ENCODE results near the gene PLXNA4.

PLXNA4 gene

DNA sequence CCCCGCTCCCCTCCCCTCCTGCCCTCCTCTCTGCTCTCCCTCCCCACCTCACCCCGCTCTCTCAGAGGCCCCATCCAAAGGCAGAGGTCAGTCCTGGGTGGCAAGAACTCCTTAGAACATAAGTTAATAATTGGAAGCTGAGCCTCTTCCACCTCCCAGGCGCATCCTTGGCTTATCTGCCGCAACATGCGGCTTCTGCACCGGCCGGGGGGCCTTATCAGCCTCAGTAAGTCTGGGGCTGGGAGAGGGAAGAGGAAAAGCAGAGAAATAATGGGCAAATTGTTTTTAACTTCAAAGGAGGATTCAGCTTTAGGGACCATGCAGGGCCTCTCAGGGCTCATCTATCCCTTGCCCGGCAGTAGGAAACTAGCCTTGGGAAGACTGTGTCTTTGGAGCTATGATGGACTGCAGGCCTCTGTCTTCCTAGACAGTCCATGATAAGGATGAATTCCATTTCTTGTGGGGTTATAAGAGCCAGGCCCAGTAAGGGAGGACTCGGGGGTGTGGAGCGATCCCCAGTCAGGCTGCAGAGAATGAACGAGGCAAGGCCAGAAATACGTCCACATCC lies 411.6 kb downstream of the PLXNA4 start:
- H3K4me1 Mint-ChIP-seq (ENCODE audit: low read depth): no peaks in the 10 kb centered on the region
- no peak overlapping the region for H3K4me3 Mint-ChIP-seq
- no peaks in the 10 kb centered on the region for H3K36me3 Mint-ChIP-seq (ENCODE audit: low read depth)
- no peak for DNase-seq
- H3K27ac Mint-ChIP-seq: no peak overlapping the region
- peaks cover 8% of the 10 kb centered on the region for H3K27me3 Mint-ChIP-seq
- no peaks in the 10 kb centered on the region for H3K9me3 Mint-ChIP-seq

- no peaks in the 10 kb centered on the region for H3K4me1 Mint-ChIP-seq (ENCODE audit: low read depth)
- H3K27ac Mint-ChIP-seq: no peak overlapping the region
- H3K4me3 Mint-ChIP-seq: no peak overlapping the region
- peaks cover 8% of the 10 kb centered on the region for H3K27me3 Mint-ChIP-seq
- H3K9me3 Mint-ChIP-seq: no peaks in the 10 kb centered on the region
- DNase-seq: no peak
- no peaks in the 10 kb centered on the region for H3K36me3 Mint-ChIP-seq (ENCODE audit: low read depth)
These were observed 413.6 kb downstream of the PLXNA4 start for GRCh38 chr7:132162556-132163144.

GRCh38 chr7:132161976-132162375 lies 414.3 kb downstream of the PLXNA4 start:
- Mint-ChIP-seq H3K9me3 (no peaks in the 10 kb centered on the region), H3K27ac (no peak overlapping the region), H3K4me1 (ENCODE audit: low read depth) (no peaks in the 10 kb centered on the region), H3K4me3 (no peak overlapping the region), H3K27me3 (peaks cover 8% of the 10 kb centered on the region), H3K36me3 (ENCODE audit: low read depth) (no peaks in the 10 kb centered on the region)
- DNase-seq: no peak

GRCh38 chr7:132161533-132161915 lies 414.7 kb downstream of the PLXNA4 start:
- Mint-ChIP-seq H3K9me3 (no peaks in the 10 kb centered on the region), H3K4me3 (no peak overlapping the region), H3K36me3 (ENCODE audit: low read depth) (no peaks in the 10 kb centered on the region), H3K27me3 (peaks cover 8% of the 10 kb centered on the region), H3K4me1 (ENCODE audit: low read depth) (no peaks in the 10 kb centered on the region), H3K27ac (no peak overlapping the region)
- DNase-seq: no peak

DNA sequence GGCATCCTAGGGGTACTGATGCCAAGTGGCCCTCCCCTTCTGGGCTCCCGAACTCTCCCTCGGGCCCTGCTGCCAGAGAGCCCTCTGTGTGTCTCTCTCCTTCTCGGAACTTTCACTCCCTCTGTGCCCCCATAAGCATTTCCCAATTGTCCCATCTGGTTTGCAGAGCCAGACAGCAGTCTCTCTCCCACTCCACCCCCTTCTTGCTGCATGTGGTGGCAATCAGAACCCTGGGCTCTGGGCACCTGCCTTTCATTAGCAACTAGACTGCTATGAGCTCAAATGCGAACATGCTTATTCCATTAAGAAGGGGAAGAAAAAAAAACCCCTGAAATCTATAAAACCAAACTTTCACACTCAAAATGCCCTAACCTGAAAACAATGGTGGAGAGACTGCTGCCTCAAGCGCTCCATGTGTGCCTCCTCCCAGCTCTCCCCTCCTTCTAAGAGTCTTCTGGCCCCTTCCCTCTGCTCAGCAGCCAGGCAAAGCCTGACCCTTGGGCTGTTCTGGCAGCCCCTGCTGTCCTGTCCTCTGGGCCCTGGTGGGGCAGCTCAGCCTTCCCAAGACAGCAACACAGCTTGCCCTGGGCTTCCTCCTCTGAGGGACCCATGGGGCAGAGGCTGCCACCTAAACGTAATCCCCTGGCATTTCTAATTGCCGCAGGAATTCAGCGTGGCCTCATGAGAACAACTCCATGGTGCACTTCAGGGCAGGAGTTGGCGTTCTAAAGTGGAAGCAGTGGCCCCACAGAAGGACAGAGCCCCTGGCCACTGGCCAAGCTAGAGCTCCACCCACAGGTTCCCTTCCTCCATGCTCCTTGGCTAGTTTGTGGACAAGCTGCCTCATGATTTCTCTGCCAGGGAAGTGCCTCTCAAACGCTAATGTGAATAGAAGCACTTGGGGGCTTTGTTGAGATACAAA lies 415.4 kb downstream of the PLXNA4 start:
- no peak overlapping the region for H3K4me3 Mint-ChIP-seq
- H3K27ac Mint-ChIP-seq: no peak overlapping the region
- H3K4me1 Mint-ChIP-seq (ENCODE audit: low read depth): no peaks in the 10 kb centered on the region
- H3K36me3 Mint-ChIP-seq (ENCODE audit: low read depth): no peaks in the 10 kb centered on the region
- H3K9me3 Mint-ChIP-seq: no peaks in the 10 kb centered on the region
- H3K27me3 Mint-ChIP-seq: peaks cover 8% of the 10 kb centered on the region
- no peak for DNase-seq

DNA sequence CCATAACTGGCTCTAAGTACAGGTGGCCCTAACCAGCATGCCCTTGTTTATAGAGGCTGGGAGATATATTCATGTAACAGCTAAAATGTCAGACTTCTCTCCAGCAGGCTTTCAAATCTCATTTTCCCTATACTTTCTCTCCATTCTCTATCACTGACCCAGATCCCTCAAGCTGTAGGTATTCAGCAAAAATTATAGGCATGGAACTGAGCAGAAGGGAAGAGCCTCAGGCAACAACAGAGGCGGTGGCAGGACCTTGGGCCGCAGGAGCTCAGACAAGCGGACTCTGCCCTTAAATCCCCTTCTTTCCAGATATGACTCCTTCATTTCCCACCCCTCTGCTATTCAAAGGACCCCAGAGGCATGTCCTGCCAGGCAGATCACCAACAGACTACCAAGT lies 417.4 kb downstream of the PLXNA4 start:
- peaks cover 8% of the 10 kb centered on the region for H3K27me3 Mint-ChIP-seq
- no peaks in the 10 kb centered on the region for H3K4me1 Mint-ChIP-seq (ENCODE audit: low read depth)
- H3K27ac Mint-ChIP-seq: no peak overlapping the region
- no peak overlapping the region for H3K4me3 Mint-ChIP-seq
- no peaks in the 10 kb centered on the region for H3K9me3 Mint-ChIP-seq
- H3K36me3 Mint-ChIP-seq (ENCODE audit: low read depth): no peaks in the 10 kb centered on the region
- DNase-seq: no peak

- Mint-ChIP-seq H3K9me3 (no peaks in the 10 kb centered on the region), H3K4me3 (no peak overlapping the region), H3K27ac (no peak overlapping the region), H3K4me1 (ENCODE audit: low read depth) (no peaks in the 10 kb centered on the region), H3K27me3 (peaks cover 8% of the 10 kb centered on the region), H3K36me3 (ENCODE audit: low read depth) (no peaks in the 10 kb centered on the region)
- DNase-seq: no peak
These were observed 418.1 kb downstream of the PLXNA4 start for GRCh38 chr7:132158166-132158565.

GRCh38 chr7:132155715-132156114 lies 420.6 kb downstream of the PLXNA4 start:
- no peaks in the 10 kb centered on the region for H3K9me3 Mint-ChIP-seq

GRCh38 chr7:132154695-132155471 lies 421.4 kb downstream of the PLXNA4 start:
- H3K27ac Mint-ChIP-seq: no peak overlapping the region
- no peak overlapping the region for H3K4me3 Mint-ChIP-seq

More at GRCh38 chr7:132155715-132156114, 420.6 kb downstream of the PLXNA4 start:
- H3K27me3 Mint-ChIP-seq: peaks cover 3% of the 10 kb centered on the region
- DNase-seq: no peak
- no peaks in the 10 kb centered on the region for H3K36me3 Mint-ChIP-seq (ENCODE audit: low read depth)
- H3K4me3 Mint-ChIP-seq: no peak overlapping the region
- no peaks in the 10 kb centered on the region for H3K4me1 Mint-ChIP-seq (ENCODE audit: low read depth)
- H3K27ac Mint-ChIP-seq: no peak overlapping the region

GRCh38 chr7:132154248-132154647 lies 422.0 kb downstream of the PLXNA4 start:
- no peak overlapping the region for H3K27ac Mint-ChIP-seq
- H3K4me3 Mint-ChIP-seq: no peak overlapping the region
- no peak for DNase-seq
- no peaks in the 10 kb centered on the region for H3K36me3 Mint-ChIP-seq (ENCODE audit: low read depth)
- H3K4me1 Mint-ChIP-seq (ENCODE audit: low read depth): no peaks in the 10 kb centered on the region
- H3K9me3 Mint-ChIP-seq: no peaks in the 10 kb centered on the region
- H3K27me3 Mint-ChIP-seq: no peaks in the 10 kb centered on the region

More at GRCh38 chr7:132154695-132155471, 421.4 kb downstream of the PLXNA4 start:
- no peak for DNase-seq
- Mint-ChIP-seq H3K9me3 (no peaks in the 10 kb centered on the region), H3K4me1 (ENCODE audit: low read depth) (no peaks in the 10 kb centered on the region), H3K27me3 (peaks cover 2% of the 10 kb centered on the region), H3K36me3 (ENCODE audit: low read depth) (no peaks in the 10 kb centered on the region)

DNA sequence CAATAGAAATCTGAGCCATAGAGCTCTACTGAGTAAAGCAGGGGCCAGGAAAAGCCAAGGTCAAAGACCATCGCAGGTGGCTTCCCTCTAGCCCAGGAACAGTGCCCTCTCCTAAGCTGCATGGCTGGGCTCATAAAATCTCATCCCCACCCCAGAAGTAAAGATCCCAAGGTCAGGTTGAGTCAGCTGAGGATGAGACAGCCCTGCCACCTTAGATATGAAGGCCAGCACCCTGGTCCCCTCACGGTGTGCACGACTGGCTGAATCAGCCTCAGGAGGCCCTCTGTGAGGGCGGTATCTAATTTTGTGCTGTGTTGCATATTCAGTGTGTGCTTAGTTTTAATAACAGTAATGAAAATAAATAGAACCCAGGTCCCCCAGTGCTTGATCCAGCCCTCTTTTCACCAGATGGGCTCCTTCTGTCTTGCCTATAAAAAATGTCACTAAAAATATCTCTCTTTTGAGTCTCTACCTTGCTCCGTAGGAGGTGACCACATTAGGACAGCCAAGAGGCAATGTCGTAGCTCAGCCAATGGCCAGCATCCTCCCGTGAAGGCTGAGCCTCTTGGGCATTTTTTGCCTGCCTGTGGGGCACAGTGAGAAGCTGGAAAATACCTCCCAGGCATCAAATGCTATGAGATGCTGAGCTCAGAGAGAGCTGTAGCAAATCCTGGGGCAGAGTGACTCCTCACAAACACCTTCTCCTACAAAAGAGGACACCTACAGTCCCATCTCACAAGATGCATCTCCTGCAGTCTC lies 424.0 kb downstream of the PLXNA4 start:
- Mint-ChIP-seq H3K27me3 (no peaks in the 10 kb centered on the region), H3K4me1 (ENCODE audit: low read depth) (no peaks in the 10 kb centered on the region), H3K9me3 (no peaks in the 10 kb centered on the region), H3K36me3 (ENCODE audit: low read depth) (no peaks in the 10 kb centered on the region), H3K4me3 (no peak overlapping the region), H3K27ac (no peak overlapping the region)
- DNase-seq: no peak

DNA sequence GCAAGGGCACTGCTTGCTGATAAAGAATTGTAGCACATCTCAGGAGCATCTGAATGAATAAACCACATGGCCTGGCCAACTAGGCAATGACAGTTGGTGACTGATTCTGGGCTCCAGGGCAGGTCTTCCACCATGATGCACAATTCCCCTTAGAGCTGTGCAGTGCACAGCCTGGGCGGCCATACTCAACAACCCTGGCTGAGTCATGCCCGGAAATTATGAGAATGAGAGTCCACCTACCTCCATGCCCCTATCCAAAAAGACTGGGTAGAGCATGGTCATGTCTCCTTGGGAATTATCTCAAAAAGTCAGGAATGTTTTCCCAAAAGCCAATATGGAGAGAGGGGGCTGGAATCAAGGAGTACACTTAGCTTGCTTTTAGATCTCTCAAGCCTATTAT lies 425.6 kb downstream of the PLXNA4 start:
- H3K4me1 Mint-ChIP-seq (ENCODE audit: low read depth): no peaks in the 10 kb centered on the region
- H3K4me3 Mint-ChIP-seq: no peak overlapping the region
- no peaks in the 10 kb centered on the region for H3K36me3 Mint-ChIP-seq (ENCODE audit: low read depth)
- H3K9me3 Mint-ChIP-seq: no peaks in the 10 kb centered on the region
- H3K27me3 Mint-ChIP-seq: no peaks in the 10 kb centered on the region
- H3K27ac Mint-ChIP-seq: no peak overlapping the region
- no peak for DNase-seq

DNA sequence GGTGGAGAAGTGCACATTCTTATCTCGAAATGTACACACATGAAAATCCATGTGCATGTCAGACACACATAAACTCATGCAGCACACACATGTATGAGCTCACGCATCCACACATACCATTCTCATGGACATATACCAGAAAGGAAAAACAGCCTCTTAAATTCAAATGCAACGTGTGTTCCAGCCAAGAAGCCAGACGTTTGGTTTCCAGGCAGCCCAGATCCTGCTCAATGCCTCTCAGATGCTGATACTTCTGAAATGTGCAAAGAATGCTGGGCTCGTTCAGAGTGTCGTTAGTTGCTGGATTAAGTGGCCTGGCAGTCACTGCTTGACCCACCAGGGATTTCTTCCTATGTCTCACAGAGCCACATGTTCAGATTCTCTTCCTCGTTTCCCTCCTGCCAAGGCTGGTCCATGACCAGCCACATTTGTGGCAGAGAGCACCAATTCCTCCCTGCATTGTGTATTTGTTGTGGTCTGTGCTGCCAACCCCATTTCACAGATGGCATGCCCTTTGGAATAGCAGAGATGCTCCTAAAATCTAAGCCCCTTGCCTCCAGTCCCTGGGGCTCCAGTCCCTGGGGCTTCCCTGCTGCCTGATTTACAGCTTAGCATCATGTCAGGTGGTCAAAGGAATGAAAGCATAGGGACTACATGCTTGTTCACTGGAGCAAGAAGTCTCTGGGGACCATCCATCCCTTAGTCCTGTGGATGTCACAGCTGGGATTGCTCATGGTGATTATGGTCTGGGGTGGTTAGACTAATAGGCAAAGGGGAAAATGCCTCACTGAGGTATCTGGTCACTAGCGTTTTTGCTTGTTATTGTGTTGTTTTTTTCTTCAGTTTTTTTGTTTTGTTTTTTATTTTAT lies 426.6 kb downstream of the PLXNA4 start:
- Mint-ChIP-seq H3K27me3 (no peaks in the 10 kb centered on the region), H3K4me1 (ENCODE audit: low read depth) (no peaks in the 10 kb centered on the region), H3K27ac (no peak overlapping the region), H3K4me3 (no peak overlapping the region), H3K36me3 (ENCODE audit: low read depth) (no peaks in the 10 kb centered on the region), H3K9me3 (no peaks in the 10 kb centered on the region)
- no peak for DNase-seq
